GM18520 (cell line): ENCODE data around the gene TADA2A.
"Not testable (repeated sequence)": the region's sequence is repeated elsewhere in the genome, so short reads cannot be mapped to it uniquely, and the experiment has no call there.

Experiments
- ATAC-seq: cut with Tn5 transposase; IDR thresholded peaks from one replicate; pipeline ENCODE4 v1.9.1; 2021; ENCODE audit not compliant: unreplicated experiment

Gene TADA2A

GRCh38 chr17:37399265-37399803 is 7.4 kb upstream of the TADA2A start:
- ATAC-seq, result no peak

GRCh38 chr17:37400505-37400904 is 6.2 kb upstream of the TADA2A start:
- no peak for ATAC-seq

GRCh38 chr17:37405522-37405921 is 1.2 kb upstream of the TADA2A start:
- not testable (repeated sequence) for ATAC-seq

- ATAC-seq, result no peak
These were observed 591 bp upstream of the TADA2A start for GRCh38 chr17:37405955-37406634.

GRCh38 chr17:37408145-37408479 is 1.4 kb downstream of the TADA2A start:
- not testable (repeated sequence) for ATAC-seq

GRCh38 chr17:37410357-37410756 is 3.7 kb downstream of the TADA2A start:
- no peak for ATAC-seq

GRCh38 chr17:37413875-37414519 is 7.3 kb downstream of the TADA2A start:
- no peak for ATAC-seq

GRCh38 chr17:37417852-37418251 is 11.2 kb downstream of the TADA2A start:
- no peak for ATAC-seq

- no peak for ATAC-seq
These were observed 16.4 kb downstream of the TADA2A start for GRCh38 chr17:37422971-37423625.

GRCh38 chr17:37425268-37425667 is 18.6 kb downstream of the TADA2A start:
- no peak for ATAC-seq

- ATAC-seq, result no peak
These were observed 22.4 kb downstream of the TADA2A start for GRCh38 chr17:37429039-37429438.

- no peak for ATAC-seq
These were observed 22.8 kb downstream of the TADA2A start for GRCh38 chr17:37429453-37429852.

GRCh38 chr17:37430051-37430627 is 23.5 kb downstream of the TADA2A start:
- no peak for ATAC-seq

- no peak for ATAC-seq
These were observed 26.0 kb downstream of the TADA2A start for GRCh38 chr17:37432671-37433070.

- ATAC-seq, result no peak
These were observed 31.5 kb downstream of the TADA2A start for GRCh38 chr17:37438141-37438540.

- no peak for ATAC-seq
These were observed 33.7 kb downstream of the TADA2A start for GRCh38 chr17:37440424-37440823.

GRCh38 chr17:37441369-37442014 is 34.8 kb downstream of the TADA2A start:
- not testable (repeated sequence) for ATAC-seq

GRCh38 chr17:37446027-37446426 is 39.3 kb downstream of the TADA2A start:
- ATAC-seq, result no peak

- ATAC-seq, result no peak
These were observed 41.0 kb downstream of the TADA2A start for GRCh38 chr17:37447641-37448040.

GRCh38 chr17:37450112-37450511 is 43.4 kb downstream of the TADA2A start:
- no peak for ATAC-seq

- ATAC-seq, result not testable (repeated sequence)
These were observed 51.1 kb downstream of the TADA2A start for GRCh38 chr17:37457801-37458200.
